Stimulated activated CD8-positive, alpha-beta memory T cell treated with anti-CD3 and anti-CD28 coated beads, Interleukin-12 subunit alpha, Interleukin-12 subunit beta, amount 100 ng/mL, for 4 hours (primary cell): ENCODE measurements around the gene CYSRT1.

Experiments used
- DNase-seq: peaks from one replicate; pipeline ENCODE4 v3.0.0-alpha.2; 2020; ENCODE audit warnings: low read depth

CYSRT1 gene

DNA sequence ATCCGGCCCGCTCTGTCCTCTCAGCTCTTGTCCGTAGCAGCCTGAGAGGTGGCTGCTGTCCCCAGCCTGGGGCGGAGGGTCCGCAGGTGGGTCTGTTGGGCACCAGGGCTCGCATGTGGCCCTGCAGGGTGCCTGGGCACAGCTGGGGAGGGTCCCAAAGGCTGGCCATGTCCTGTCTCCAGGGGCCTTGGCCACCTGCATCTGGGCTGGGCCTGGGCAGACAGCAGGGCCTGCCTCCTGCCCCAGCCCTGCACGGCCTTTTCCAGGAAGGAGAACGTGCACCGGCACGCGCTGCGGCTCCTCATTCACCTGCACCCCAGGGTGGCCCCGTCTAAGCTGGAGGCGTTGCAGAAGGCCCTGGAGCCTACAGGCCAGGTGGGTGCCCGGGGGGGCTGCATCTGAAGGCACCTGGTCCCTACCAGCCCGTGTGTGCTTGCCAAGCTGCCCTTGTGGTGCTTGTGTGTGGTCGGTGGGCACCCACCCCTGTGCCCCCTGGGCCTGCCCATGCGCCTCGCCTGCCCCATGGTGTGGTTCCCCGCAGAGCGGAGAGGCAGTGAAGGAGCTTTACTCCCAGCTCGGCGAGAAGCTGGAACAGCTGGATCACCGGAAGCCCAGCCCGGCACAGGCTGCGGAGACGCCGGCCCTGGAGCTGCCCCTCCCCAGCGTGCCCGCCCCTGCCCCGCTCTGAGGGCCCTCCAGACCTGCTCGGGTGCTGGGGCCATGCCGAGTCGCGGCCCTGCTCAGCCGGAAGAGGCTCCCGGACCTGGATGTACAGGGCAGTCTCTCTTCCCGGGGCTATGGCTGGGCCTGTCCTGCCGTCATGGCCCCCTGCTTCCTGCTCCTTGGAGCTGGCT, 47.5 kb downstream of the CYSRT1 start:
- DNase-seq, result no peak

- DNase-seq, result no peak
Observed at GRCh38 chr9:137273095-137273490, 48.1 kb downstream of the CYSRT1 start.

GRCh38 chr9:137273611-137274320, 48.8 kb downstream of the CYSRT1 start:
- DNase-seq, result no peak

DNA sequence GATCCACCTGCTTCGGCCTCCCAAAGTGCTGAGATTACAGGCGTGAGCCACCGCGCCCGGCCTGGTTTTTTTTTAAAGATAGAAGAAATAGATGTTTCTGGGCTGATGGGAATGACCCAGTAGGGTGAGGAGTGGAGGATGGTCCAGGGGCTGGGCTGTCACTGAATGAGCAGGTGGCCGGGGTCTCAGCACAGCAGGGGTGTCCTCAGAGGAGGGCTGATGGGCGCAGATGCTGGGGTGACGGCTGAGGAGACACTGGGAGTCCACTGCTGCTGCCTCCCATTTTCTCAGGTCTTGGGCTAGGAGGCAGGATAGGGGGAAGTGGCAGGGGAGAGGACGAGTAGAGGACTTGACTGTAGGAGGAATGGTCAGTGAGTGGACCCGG, 50.2 kb downstream of the CYSRT1 start:
- DNase-seq, result no peak
